ENCODE results near the gene HBM. TPM values are rescaled to one million over a fixed set of nuclear protein-coding genes. Genes with fewer than 3 reads are reported as not detected.
A peak's percentile ranks its signal among the peaks of the same experiment; 100 is the strongest.

Gene HBM
- total and polyA plus RNA-seq, 2 donors from 2014 or later = not detected

DNA sequence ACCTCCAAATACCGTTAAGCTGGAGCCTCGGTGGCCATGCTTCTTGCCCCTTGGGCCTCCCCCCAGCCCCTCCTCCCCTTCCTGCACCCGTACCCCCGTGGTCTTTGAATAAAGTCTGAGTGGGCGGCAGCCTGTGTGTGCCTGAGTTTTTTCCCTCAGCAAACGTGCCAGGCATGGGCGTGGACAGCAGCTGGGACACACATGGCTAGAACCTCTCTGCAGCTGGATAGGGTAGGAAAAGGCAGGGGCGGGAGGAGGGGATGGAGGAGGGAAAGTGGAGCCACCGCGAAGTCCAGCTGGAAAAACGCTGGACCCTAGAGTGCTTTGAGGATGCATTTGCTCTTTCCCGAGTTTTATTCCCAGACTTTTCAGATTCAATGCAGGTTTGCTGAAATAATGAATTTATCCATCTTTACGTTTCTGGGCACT, 11.6 kb downstream of the HBM start:
- DNase-seq = peak in 2 of 5 donors; percentile 49 to 63
- H3K27me3 ChIP-seq (ENCODE audit: control insufficient read depth, insufficient read depth, low read length) = peaks cover 27% of the 10 kb centered on the region
- no peak overlapping the region for H3K9ac ChIP-seq (ENCODE audit: low read length in 3 of 3)
- H3K27ac ChIP-seq (ENCODE audit: low read depth in 2 of 2, low read length in 2 of 2) = no peak overlapping the region
- TF ChIP-seq, protein P1, sequence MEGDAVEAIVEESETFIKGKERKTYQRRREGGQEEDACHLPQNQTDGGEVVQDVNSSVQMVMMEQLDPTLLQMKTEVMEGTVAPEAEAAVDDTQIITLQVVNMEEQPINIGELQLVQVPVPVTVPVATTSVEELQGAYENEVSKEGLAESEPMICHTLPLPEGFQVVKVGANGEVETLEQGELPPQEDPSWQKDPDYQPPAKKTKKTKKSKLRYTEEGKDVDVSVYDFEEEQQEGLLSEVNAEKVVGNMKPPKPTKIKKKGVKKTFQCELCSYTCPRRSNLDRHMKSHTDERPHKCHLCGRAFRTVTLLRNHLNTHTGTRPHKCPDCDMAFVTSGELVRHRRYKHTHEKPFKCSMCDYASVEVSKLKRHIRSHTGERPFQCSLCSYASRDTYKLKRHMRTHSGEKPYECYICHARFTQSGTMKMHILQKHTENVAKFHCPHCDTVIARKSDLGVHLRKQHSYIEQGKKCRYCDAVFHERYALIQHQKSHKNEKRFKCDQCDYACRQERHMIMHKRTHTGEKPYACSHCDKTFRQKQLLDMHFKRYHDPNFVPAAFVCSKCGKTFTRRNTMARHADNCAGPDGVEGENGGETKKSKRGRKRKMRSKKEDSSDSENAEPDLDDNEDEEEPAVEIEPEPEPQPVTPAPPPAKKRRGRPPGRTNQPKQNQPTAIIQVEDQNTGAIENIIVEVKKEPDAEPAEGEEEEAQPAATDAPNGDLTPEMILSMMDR (IDR thresholded peaks at IDR 0.05; ENCODE audit: borderline replicate concordance, extremely low read depth, insufficient read depth) = no peak
- no peak overlapping the region for H3K4me3 ChIP-seq (ENCODE audit: low read length in 3 of 3)
- FAIRE-seq = no peak
- no peaks in the 10 kb centered on the region for H3K9me3 ChIP-seq (ENCODE audit: control insufficient read depth in 2 of 3, insufficient read depth in 1 of 3, low read length in 3 of 3)
- intact Hi-C loops (cut with DNase I) = no loop called here
- peaks cover 0 to 3% (median 0%) of the 10 kb centered on the region in 3 donors for H3K4me1 ChIP-seq (ENCODE audit: control insufficient read depth in 2 of 3, insufficient read depth in 2 of 3, low read depth in 1 of 3, low read length in 3 of 3)
- no peaks in the 10 kb centered on the region for H3K36me3 ChIP-seq (ENCODE audit: control insufficient read depth in 2 of 3, insufficient read depth in 3 of 3, low read length in 3 of 3)

DNA sequence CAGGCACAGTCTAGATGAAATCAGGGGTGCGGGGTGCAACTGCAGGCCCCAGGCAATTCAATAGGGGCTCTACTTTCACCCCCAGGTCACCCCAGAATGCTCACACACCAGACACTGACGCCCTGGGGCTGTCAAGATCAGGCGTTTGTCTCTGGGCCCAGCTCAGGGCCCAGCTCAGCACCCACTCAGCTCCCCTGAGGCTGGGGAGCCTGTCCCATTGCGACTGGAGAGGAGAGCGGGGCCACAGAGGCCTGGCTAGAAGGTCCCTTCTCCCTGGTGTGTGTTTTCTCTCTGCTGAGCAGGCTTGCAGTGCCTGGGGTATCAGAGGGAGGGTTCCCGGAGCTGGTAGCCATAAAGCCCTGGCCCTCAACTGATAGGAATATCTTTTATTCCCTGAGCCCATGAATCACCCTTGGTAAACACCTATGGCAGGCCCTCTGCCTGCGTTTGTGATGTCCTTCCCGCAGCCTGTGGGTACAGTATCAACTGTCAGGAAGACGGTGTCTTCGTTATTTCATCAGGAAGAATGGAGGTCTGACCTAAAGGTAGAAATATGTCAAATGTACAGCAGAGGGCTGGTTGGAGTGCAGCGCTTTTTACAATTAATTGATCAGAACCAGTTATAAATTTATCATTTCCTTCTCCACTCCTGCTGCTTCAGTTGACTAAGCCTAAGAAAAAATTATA, 12.3 kb downstream of the HBM start:
- Histone ChIP-seq H3K36me3 (ENCODE audit: control insufficient read depth in 2 of 3, insufficient read depth in 3 of 3, low read length in 3 of 3) (no peaks in the 10 kb centered on the region), H3K27me3 (ENCODE audit: control insufficient read depth, insufficient read depth, low read length) (peaks cover 27% of the 10 kb centered on the region)
- no peak for FAIRE-seq

DNA sequence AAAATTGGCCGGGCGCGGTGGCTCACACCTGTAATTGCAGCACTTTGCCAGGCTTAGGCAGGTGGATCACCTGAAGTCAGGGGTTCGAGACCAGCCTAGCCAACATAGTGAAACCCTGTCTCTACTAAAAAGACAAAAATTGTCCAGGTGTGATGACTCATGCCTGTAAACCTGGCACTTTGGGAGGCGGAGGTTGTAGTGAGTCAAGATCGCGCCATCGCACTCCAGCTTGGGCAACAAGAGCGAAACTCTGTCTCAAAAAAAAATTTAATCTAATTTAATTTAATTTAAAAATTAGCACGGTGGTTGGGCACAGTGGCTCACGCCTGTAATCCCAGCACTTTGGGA, 12.9 kb downstream of the HBM start:
- H3K9me3 ChIP-seq (ENCODE audit: control insufficient read depth in 2 of 3, insufficient read depth in 1 of 3, low read length in 3 of 3) = no peaks in the 10 kb centered on the region
- H3K27me3 ChIP-seq (ENCODE audit: control insufficient read depth, insufficient read depth, low read length) = peaks cover 27% of the 10 kb centered on the region
- no peak overlapping the region for H3K4me3 ChIP-seq (ENCODE audit: low read length in 3 of 3)
- no peak overlapping the region for H3K27ac ChIP-seq (ENCODE audit: low read depth in 2 of 2, low read length in 2 of 2)
- H3K36me3 ChIP-seq (ENCODE audit: control insufficient read depth in 2 of 3, insufficient read depth in 3 of 3, low read length in 3 of 3) = no peaks in the 10 kb centered on the region
- TF ChIP-seq, protein P1 (IDR thresholded peaks at IDR 0.05; ENCODE audit: borderline replicate concordance, extremely low read depth, insufficient read depth) = no peak
- no peak for FAIRE-seq
- no peak overlapping the region for H3K9ac ChIP-seq (ENCODE audit: low read length in 3 of 3)
- intact Hi-C loops (cut with DNase I) = no loop called here
- no peak for DNase-seq
- H3K4me1 ChIP-seq (ENCODE audit: control insufficient read depth in 2 of 3, insufficient read depth in 2 of 3, low read depth in 1 of 3, low read length in 3 of 3) = peaks cover 0 to 3% (median 0%) of the 10 kb centered on the region in 3 donors

More for the DNA sequence above, 12.3 kb downstream of the HBM start:
- no peak overlapping the region for H3K9ac ChIP-seq (ENCODE audit: low read length in 3 of 3)
- H3K27ac ChIP-seq (ENCODE audit: low read depth in 2 of 2, low read length in 2 of 2) = no peak overlapping the region
- TF ChIP-seq, protein P1 (IDR thresholded peaks at IDR 0.05; ENCODE audit: borderline replicate concordance, extremely low read depth, insufficient read depth) = no peak
- H3K4me3 ChIP-seq (ENCODE audit: low read length in 3 of 3) = no peak overlapping the region
- H3K4me1 ChIP-seq (ENCODE audit: control insufficient read depth in 2 of 3, insufficient read depth in 2 of 3, low read depth in 1 of 3, low read length in 3 of 3) = peaks cover 0 to 3% (median 0%) of the 10 kb centered on the region in 3 donors
- intact Hi-C loops (cut with DNase I) = no loop called here
- peak in 1 of 5 donors; percentile 60 for DNase-seq
- H3K9me3 ChIP-seq (ENCODE audit: control insufficient read depth in 2 of 3, insufficient read depth in 1 of 3, low read length in 3 of 3) = no peaks in the 10 kb centered on the region

All from kidney (tissue), 14 donors.